HFFc6 (cell line): ENCODE measurements around the gene PITPNM2. TPM values are rescaled to one million over a fixed set of nuclear protein-coding genes. Genes with fewer than 3 reads are reported as not detected.

Source experiments
- DNase-seq: peaks from one replicate; pipeline ENCODE4 v3.0.0-alpha.2; 2018
- H3K27ac Mint-ChIP-seq: 2 replicates; pipeline ENCODE4 v1.8.0; 2020; ENCODE audit warnings: mild to moderate bottlenecking, mixed read lengths
- H3K27me3 Mint-ChIP-seq: 2 replicates; pipeline ENCODE4 v1.8.0; 2021; ENCODE audit warnings: mild to moderate bottlenecking, moderate library complexity, mixed read lengths; ENCODE audit not compliant: insufficient read depth
- H3K36me3 Mint-ChIP-seq: 2 replicates; pipeline ENCODE4 v1.8.0; 2021; ENCODE audit warnings: low read depth, mixed read lengths
- H3K4me1 Mint-ChIP-seq: 2 replicates; pipeline ENCODE4 v1.8.0; 2020; ENCODE audit warnings: low read depth, mixed read lengths
- H3K4me3 Mint-ChIP-seq: 2 replicates; pipeline ENCODE4 v1.8.0; 2020; ENCODE audit warnings: mild to moderate bottlenecking, moderate library complexity, mixed read lengths
- H3K9me3 Mint-ChIP-seq: 2 replicates; pipeline ENCODE4 v1.8.0; 2020; ENCODE audit warnings: mild to moderate bottlenecking, mixed read lengths
- total RNA-seq, 6 experiments: library from RNA; stranded (reverse); fragmentation: NEBNext Ultra II Directional; extraction: Animal tissue kit (Norgen Biotek cat#: 25700); gene quantifications; 2 replicates in 1 of 6; 3 replicates in 5 of 6; pipeline ENCODE4 v1.2.3, GENCODE V29; 2021
- TF ChIP-seq, protein P1 (sequence below): fragments of 200-600 bp; sonication (generic); IDR thresholded peaks from 2 replicates; pipeline ENCODE4 v1.5.0; 2021; ENCODE audit warnings: antibody characterized with exemption, mild to moderate bottlenecking

The PITPNM2 gene
- total RNA-seq, 6 experiments from 2014 or later, result 1.5 to 5.1 (median 4.1) TPM

DNA sequence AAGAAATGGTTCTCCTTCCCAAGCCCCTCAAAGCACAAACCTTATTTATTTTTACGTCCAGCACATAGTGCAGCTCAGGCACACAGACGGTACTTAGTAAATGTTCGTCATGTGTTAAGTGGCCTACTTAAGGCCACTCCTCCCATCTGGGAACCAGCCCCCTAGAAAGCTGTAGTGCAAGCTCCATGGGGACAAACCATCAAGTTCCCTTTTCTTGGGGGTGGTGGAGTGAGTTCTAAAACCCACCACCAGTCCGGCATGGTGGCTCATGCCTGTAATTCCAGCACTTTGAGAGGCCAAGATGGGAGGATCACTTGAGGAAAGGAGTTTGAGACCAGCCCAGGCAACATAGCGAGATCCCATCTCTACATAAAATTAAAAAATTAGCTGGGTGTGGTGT, 49.4 kb downstream of the PITPNM2 start:
- TF ChIP-seq, protein P1, sequence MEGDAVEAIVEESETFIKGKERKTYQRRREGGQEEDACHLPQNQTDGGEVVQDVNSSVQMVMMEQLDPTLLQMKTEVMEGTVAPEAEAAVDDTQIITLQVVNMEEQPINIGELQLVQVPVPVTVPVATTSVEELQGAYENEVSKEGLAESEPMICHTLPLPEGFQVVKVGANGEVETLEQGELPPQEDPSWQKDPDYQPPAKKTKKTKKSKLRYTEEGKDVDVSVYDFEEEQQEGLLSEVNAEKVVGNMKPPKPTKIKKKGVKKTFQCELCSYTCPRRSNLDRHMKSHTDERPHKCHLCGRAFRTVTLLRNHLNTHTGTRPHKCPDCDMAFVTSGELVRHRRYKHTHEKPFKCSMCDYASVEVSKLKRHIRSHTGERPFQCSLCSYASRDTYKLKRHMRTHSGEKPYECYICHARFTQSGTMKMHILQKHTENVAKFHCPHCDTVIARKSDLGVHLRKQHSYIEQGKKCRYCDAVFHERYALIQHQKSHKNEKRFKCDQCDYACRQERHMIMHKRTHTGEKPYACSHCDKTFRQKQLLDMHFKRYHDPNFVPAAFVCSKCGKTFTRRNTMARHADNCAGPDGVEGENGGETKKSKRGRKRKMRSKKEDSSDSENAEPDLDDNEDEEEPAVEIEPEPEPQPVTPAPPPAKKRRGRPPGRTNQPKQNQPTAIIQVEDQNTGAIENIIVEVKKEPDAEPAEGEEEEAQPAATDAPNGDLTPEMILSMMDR, result no peak
- no peak for DNase-seq
- no peaks in the 10 kb centered on the region for H3K36me3 Mint-ChIP-seq
- no peaks in the 10 kb centered on the region for H3K9me3 Mint-ChIP-seq
- H3K4me3 Mint-ChIP-seq, result no peak overlapping the region
- H3K4me1 Mint-ChIP-seq, result peaks cover 10% of the 10 kb centered on the region; the same call in 1 of the 2 replicates
- peaks cover 32% of the 10 kb centered on the region for H3K27me3 Mint-ChIP-seq
- H3K27ac Mint-ChIP-seq, result no peak overlapping the region

Other genes starting within 250 kb of the PITPNM2 start
- 10 to 100 TPM in 3 of 6 experiments, 1 to 10 TPM in 3; 9.2 to 11.1 (median 10.0) TPM for gene ABCB9, start 184.6 kb downstream of the PITPNM2 start, total RNA-seq
- gene OGFOD2, start 175.8 kb downstream of the PITPNM2 start, total RNA-seq, result 10 to 100 TPM; 16.2 to 18.3 (median 17.6) TPM
- gene ARL6IP4, start 170.4 kb downstream of the PITPNM2 start, total RNA-seq, result 100 to 1,000 TPM; 128 to 180 (median 149) TPM
- gene MPHOSPH9, start 82.1 kb upstream of the PITPNM2 start, total RNA-seq, result 10 to 100 TPM; 20.7 to 28.6 (median 24.4) TPM
- 1 to 10 TPM; 7.8 to 9.1 (median 8.8) TPM for gene MTRFR, start 82.3 kb upstream of the PITPNM2 start, total RNA-seq
- 100 to 1,000 TPM; 325 to 389 (median 363) TPM for gene CDK2AP1, start 120.8 kb upstream of the PITPNM2 start, total RNA-seq
- 10 to 100 TPM; 32.3 to 38.2 (median 35.3) TPM for gene SBNO1, start 213.8 kb upstream of the PITPNM2 start, total RNA-seq
- gene KMT5A, start 233.0 kb upstream of the PITPNM2 start, total RNA-seq, result 10 to 100 TPM; 52.2 to 64.0 (median 61.3) TPM